HG02642 (cell line): ENCODE data around the gene MSI2.

Source experiments
- ATAC-seq: cut with Tn5 transposase; IDR thresholded peaks from one replicate; pipeline ENCODE4 v1.9.1; 2021; ENCODE audit warnings: mild to moderate bottlenecking; ENCODE audit not compliant: unreplicated experiment, poor library complexity

The MSI2 gene

GRCh38 chr17:57580055-57580739 lies 323.9 kb downstream of the MSI2 start:
- no peak for ATAC-seq

DNA sequence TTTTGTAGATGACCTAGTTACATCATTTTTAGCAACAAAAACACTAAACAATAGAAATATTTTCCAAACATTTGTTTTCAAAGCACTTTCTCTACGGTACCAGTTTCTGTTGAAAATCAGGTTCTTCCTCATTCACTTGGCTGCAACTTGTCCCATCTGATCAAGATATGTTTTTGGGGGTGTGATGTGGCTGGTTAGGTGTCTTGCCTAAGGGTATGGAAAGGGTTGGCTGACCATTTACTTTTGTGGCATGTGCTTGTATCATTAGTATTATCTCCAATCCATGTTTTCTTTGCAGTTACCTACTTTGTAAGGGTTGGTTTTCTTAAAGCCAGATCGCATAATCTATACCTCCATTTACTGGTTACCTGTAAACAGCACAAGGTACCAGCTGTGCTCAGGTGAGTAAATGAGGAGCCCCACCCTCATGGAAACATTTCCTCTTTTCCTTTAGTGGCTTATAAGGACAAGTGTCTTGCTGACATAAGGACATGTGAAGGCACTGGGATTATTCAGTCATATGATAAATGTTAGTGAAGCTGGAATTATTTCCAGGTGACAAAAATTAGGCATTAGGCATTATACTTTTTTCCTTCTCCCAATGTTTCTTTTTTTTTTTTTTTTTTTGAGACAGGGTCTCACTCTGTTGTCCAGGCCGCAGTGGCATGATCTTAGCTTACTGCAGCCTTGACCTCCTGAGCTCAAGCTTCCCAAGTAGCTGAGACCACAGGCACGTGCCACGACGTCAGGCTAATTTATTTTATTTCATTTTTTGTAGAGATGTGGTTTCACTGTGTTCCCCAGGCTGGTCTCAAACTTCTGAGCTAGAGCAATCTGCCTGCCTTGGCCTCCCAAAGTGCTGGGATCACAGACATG lies 326.8 kb downstream of the MSI2 start:
- no peak for ATAC-seq

DNA sequence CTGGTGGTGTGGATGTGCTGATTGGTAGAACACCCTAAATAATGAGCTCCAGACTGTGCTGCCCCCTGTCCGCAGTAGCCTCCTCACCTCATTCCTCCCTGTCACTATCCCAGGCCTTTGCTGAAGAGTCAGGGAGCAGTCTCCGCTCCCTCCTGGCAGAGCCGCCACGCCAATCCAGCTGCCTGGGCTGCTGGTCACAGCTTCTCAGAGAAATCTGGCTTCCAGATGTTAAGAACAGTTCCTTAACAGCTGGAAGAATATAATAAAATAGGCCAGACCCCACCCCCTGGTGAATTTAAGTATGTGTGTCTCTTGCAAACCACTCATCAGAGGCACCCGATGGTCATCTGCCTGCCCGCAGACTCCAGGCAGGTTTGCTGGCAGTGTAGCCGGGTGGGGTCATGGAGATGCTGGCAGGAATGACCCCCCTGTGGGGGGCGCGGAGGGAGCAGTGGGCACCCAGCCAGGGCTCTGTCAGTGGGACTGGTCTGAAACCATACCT lies 327.8 kb downstream of the MSI2 start:
- ATAC-seq = no peak

- ATAC-seq = no peak
Observed at GRCh38 chr17:57585341-57586195, 329.2 kb downstream of the MSI2 start.

GRCh38 chr17:57586196-57586740 lies 329.9 kb downstream of the MSI2 start:
- no peak for ATAC-seq

GRCh38 chr17:57586742-57587141 lies 330.4 kb downstream of the MSI2 start:
- ATAC-seq = no peak

DNA sequence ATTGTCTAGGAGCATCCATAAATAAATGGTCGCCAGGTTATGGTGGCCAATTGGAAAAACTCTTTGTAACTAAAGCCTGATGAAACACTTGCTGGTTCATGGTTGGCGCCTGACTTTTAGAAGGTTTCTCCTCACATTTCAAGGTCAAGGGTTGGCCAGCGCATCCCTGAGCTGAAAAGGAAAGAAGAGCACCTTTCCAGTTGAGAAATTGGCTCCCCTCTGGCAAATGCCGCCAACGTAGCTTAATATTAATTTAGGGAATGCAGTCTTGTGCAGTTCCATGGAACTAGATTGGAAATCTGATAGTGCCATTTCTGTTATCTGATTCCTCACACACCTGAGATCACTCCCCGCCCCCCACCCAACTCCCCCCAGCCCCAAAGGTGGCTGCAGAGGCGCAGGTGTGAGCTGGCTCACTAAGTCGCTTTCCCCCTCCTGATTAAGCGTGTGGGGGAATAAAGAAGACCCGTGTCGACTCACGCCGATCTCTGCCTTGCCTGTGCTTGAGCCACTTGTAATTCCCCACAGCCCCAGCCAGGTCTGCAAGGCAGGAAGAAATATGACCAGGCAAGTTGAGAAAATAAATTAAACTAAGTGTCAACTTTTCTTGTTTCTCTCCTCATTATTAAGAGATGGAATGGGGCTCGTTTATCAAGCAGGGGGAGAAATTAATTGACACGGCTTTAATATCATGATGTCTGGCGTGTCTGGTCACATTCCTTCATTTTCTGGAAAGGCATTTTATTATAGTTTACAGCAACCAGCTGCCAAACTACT lies 331.1 kb downstream of the MSI2 start:
- ATAC-seq = no peak

GRCh38 chr17:57588086-57588485 lies 331.8 kb downstream of the MSI2 start:
- ATAC-seq = no peak

DNA sequence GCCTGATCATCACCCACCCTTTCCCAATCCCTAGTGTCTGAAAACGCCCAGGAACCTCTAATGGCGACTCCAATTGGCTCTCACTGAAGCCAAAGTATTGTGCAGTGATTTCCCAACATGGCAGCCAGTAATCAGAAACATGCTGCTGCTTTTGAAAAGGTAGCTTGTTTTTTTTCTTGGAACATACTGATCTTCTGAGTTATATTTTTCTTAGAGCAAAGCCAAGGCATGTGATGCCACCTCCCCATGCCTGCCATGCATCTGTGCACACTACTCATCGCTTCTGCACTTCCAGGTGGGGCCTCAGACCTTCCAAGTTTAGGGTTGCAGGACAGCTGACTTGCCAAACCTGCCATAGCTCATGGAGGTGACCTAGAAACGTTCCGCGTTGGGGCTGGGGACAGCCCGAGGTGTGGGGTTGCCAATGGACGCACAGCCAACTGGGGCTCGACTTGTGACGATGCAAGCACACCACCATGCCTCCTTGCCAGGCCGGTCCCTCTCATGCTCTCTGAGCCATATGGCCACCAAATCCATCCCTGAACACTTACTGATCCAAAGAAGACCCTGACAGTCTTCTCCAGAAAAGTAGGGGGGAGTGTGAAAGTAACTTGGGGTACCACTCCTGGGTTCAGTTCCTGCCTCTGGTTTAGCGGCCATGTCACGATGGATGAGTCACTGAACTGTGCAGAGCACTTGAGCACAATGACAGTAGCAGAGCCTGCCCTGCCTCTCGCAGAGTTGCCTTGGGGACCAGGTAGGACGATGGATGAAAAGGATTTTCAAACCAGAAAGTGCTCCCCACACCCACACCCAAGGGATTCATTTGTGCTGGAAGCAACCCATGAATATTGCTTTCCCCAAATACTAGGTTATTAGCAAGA lies 333.1 kb downstream of the MSI2 start:
- ATAC-seq = no peak

- no peak for ATAC-seq
Observed at GRCh38 chr17:57593739-57594462, 337.6 kb downstream of the MSI2 start.

DNA sequence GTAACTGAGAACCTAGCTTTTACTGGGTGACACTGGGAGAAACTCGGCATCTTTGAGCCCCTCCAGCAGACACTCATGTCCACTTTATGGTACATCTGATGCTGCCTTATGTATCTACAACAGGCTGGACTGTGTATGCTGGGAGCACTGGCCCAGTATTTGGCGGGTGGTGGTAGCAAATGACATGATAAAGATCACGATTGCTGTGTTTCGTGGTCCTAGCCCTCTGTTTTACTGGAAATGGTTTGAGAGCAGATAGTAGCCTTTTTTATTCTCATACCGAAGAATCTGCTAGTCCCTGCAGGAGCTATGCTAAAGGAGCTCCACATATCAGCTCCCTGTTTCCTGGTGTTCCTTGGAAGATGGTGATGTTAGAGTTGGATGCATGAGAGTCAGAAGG lies 338.4 kb downstream of the MSI2 start:
- no peak for ATAC-seq

GRCh38 chr17:57595426-57595825 lies 339.1 kb downstream of the MSI2 start:
- ATAC-seq = no peak

- no peak for ATAC-seq
Observed at GRCh38 chr17:57595947-57596695, 339.8 kb downstream of the MSI2 start.

DNA sequence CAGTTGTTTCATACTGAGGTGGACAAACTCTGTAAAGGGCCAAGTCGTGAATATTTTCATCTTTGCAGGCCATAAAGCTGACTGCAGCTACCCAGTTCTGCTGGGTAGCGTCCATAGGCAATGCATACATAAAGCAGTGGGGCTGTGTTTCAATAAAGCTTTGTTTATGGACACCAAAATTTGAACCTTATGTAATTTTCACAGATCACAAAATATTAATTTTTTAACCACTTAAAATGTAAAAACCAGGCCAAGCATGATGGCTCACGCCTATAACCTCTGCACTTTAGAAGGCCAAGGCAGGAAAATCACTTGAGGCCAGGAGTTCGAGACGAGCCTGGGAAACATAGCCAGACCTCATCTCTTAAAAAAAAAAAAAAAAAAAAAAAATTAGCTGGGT lies 340.8 kb downstream of the MSI2 start:
- no peak for ATAC-seq

- no peak for ATAC-seq
Observed at GRCh38 chr17:57597531-57598453, 341.5 kb downstream of the MSI2 start.
